SH-SY5Y (cell line): Measurements from ENCODE around the gene MET.

Source experiments
- GATA2 ChIP-seq: IDR thresholded peaks from 2 replicates; pipeline ENCODE4 v1.6.1; 2011; ENCODE audit warnings: mild to moderate bottlenecking, low read depth, low read length
- GATA3 ChIP-seq: IDR thresholded peaks from 2 replicates; pipeline ENCODE4 v1.6.1; 2011; ENCODE audit warnings: low read depth, mild to moderate bottlenecking, low read length, moderate library complexity

- TF ChIP-seq GATA2 (no peak), GATA3 (no peak)
Observed at GRCh38 chr7:116771640-116772039, 99.6 kb downstream of the MET start.
